Type B pancreatic cell (in vitro differentiated cells): ENCODE data around the gene SLC7A8. TPM values are rescaled to one million over a fixed set of nuclear protein-coding genes. Genes with fewer than 3 reads are reported as not detected.
A peak's percentile ranks its signal among the peaks of the same experiment; 100 is the strongest.
"Not testable (repeated sequence)": the region's sequence is repeated elsewhere in the genome, so short reads cannot be mapped to it uniquely, and the experiment has no call there.

Source experiments
- DNase-seq: peaks from one replicate; pipeline ENCODE4 v3.0.0; 2021; ENCODE audit warnings: mixed read lengths; ENCODE audit not compliant: unreplicated experiment; ENCODE audit errors: extremely low spot score
- H3K27ac Mint-ChIP-seq: 2 replicates; pipeline ENCODE4 v1.8.0; 2021; ENCODE audit warnings: mild to moderate bottlenecking, mixed read lengths
- H3K27me3 Mint-ChIP-seq: 2 replicates; pipeline ENCODE4 v1.8.0; 2021; ENCODE audit warnings: mixed read lengths
- H3K36me3 Mint-ChIP-seq: 2 replicates; pipeline ENCODE4 v1.8.0; 2021; ENCODE audit warnings: mixed read lengths
- H3K4me1 Mint-ChIP-seq: one replicate; pipeline ENCODE4 v1.8.0; 2021; ENCODE audit warnings: mixed read lengths; ENCODE audit not compliant: unreplicated experiment
- H3K4me3 Mint-ChIP-seq: 2 replicates; pipeline ENCODE4 v1.8.0; 2021; ENCODE audit warnings: mild to moderate bottlenecking, mixed read lengths
- H3K9me3 Mint-ChIP-seq: 2 replicates; pipeline ENCODE4 v1.8.0; 2021; ENCODE audit warnings: mixed read lengths
- total RNA-seq: library from RNA; stranded (reverse); gene quantifications from 2 replicates; pipeline ENCODE4 v1.2.1, GENCODE V29; 2021; ENCODE audit warnings: low replicate concordance
- TF ChIP-seq, protein P1 (sequence below): fragments of 200-600 bp; sonication (generic); conservative IDR thresholded peaks from 2 replicates; pipeline ENCODE4 v1.5.0; 2021; ENCODE audit warnings: antibody characterized with exemption, mild to moderate bottlenecking

SLC7A8 gene
- total RNA-seq, 1 donor from 2014 or later: 56.1 TPM

DNA sequence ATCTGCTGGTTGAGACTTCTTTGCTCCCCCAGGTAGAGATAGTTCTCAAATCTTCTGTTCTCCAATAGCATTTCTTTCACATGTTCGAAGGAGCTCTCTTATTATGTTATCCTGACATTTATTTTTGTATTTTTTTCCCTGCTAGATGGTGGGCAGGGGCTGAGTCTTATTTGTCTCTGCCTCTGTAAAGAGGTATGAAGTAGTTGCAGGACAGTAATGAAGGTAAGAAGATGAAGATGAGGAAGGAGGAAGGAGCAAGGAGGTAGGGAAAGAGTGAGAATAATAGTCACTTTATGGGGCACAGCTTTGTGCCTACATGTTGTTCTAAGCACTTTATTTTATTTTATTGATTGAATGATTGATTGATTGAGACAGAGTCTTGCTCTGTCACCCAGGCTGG, 73.7 kb downstream of the SLC7A8 start:
- Mint-ChIP-seq H3K36me3 (no peaks in the 10 kb centered on the region), H3K4me1 (peaks cover 18% of the 10 kb centered on the region), H3K9me3 (no peaks in the 10 kb centered on the region), H3K27ac (no peak overlapping the region), H3K27me3 (peaks cover 6% of the 10 kb centered on the region), H3K4me3 (no peak overlapping the region)
- TF ChIP-seq, protein P1, sequence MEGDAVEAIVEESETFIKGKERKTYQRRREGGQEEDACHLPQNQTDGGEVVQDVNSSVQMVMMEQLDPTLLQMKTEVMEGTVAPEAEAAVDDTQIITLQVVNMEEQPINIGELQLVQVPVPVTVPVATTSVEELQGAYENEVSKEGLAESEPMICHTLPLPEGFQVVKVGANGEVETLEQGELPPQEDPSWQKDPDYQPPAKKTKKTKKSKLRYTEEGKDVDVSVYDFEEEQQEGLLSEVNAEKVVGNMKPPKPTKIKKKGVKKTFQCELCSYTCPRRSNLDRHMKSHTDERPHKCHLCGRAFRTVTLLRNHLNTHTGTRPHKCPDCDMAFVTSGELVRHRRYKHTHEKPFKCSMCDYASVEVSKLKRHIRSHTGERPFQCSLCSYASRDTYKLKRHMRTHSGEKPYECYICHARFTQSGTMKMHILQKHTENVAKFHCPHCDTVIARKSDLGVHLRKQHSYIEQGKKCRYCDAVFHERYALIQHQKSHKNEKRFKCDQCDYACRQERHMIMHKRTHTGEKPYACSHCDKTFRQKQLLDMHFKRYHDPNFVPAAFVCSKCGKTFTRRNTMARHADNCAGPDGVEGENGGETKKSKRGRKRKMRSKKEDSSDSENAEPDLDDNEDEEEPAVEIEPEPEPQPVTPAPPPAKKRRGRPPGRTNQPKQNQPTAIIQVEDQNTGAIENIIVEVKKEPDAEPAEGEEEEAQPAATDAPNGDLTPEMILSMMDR: no peak
- no peak for DNase-seq

DNA sequence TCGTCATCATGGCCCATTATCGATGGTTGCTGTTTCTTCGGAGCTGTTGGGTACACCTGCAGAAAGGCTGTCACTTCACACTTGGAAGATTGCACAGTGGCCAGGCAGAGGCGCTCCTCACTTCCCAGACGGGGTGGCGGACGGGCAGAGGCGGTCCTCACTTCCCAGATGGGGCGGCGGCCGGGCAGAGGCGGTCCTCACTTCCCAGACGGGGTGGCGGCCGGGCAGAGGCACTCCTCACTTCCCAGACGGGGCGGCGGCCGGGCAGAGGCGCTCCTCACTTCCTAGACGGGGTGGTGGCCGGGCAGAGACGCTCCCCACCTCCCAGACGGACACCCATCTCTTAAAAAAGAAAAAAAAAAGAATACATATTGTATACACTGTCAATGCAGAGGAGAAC, 75.3 kb downstream of the SLC7A8 start:
- peaks cover 16% of the 10 kb centered on the region for H3K27me3 Mint-ChIP-seq
- H3K4me1 Mint-ChIP-seq: peaks cover 27% of the 10 kb centered on the region
- not testable (repeated sequence) for H3K4me3 Mint-ChIP-seq, H3K36me3 Mint-ChIP-seq, DNase-seq, H3K27ac Mint-ChIP-seq, H3K9me3 Mint-ChIP-seq

DNA sequence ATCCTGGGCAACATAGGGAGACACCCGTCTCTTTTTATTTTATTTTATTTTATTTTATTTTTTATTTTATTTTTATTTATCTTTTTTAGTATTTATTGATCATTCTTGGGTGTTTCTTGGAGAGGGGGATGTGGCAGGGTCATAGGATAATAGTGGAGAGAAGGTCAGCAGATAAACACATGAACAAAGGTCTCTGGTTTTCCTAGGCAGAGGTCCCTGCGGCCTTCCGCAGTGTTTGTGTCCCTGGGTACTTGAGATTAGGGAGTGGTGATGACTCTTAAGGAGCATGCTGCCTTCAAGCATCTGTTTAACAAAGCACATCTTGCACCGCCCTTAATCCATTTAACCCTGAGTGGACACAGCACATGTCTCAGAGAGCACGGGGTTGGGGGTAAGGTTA, 75.8 kb downstream of the SLC7A8 start:
- H3K9me3 Mint-ChIP-seq, H3K36me3 Mint-ChIP-seq, DNase-seq, H3K4me3 Mint-ChIP-seq, H3K27ac Mint-ChIP-seq: not testable (repeated sequence)
- peaks cover 16% of the 10 kb centered on the region for H3K27me3 Mint-ChIP-seq
- peaks cover 27% of the 10 kb centered on the region for H3K4me1 Mint-ChIP-seq

DNA sequence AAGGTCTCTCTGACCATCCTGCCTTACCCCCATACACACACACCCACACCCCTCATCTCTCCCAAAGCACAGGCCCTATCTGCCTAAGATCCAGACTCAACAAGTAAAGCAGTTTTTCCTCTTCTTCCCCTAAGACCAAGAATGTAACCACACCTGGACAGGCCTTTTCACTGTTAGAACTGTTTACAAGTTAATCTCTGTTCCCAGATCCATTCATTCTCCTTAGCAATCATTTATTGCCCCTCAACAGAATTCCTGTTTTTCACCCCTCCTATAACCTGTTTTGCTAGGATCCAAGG, 76.8 kb downstream of the SLC7A8 start:
- Mint-ChIP-seq H3K9me3 (no peaks in the 10 kb centered on the region), H3K36me3 (no peaks in the 10 kb centered on the region), H3K27ac (no peak overlapping the region), H3K4me1 (peaks cover 27% of the 10 kb centered on the region), H3K27me3 (peaks cover 16% of the 10 kb centered on the region), H3K4me3 (no peak overlapping the region)
- TF ChIP-seq, protein P1: no peak
- DNase-seq: no peak

DNA sequence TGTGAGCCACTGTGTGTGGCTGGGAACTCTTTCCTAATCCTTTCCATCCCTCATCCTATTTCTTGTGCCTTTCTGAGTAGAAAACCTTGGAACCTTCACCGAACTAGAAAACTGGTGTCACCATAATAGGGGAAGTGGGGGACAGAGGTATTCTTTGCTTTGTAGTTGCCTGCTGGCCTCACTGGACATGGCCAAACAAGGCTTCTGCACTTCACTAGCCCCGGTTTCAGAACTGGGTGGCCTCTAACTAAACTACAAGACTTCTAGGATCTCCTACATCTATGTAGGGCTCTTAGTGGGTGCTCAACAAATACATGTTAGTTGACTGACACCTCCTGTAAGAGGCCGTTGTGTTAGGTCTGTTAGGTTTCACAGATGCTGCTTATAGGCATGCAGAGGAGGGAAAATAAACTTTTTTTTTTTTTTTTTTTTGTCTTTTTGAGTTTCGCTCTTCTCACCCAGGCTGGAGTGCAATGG, 78.1 kb downstream of the SLC7A8 start:
- Mint-ChIP-seq H3K27ac (no peak overlapping the region), H3K4me1 (peaks cover 27% of the 10 kb centered on the region), H3K4me3 (no peak overlapping the region), H3K36me3 (no peaks in the 10 kb centered on the region), H3K9me3 (no peaks in the 10 kb centered on the region), H3K27me3 (peaks cover 16% of the 10 kb centered on the region)
- TF ChIP-seq, protein P1: no peak
- no peak for DNase-seq

DNA sequence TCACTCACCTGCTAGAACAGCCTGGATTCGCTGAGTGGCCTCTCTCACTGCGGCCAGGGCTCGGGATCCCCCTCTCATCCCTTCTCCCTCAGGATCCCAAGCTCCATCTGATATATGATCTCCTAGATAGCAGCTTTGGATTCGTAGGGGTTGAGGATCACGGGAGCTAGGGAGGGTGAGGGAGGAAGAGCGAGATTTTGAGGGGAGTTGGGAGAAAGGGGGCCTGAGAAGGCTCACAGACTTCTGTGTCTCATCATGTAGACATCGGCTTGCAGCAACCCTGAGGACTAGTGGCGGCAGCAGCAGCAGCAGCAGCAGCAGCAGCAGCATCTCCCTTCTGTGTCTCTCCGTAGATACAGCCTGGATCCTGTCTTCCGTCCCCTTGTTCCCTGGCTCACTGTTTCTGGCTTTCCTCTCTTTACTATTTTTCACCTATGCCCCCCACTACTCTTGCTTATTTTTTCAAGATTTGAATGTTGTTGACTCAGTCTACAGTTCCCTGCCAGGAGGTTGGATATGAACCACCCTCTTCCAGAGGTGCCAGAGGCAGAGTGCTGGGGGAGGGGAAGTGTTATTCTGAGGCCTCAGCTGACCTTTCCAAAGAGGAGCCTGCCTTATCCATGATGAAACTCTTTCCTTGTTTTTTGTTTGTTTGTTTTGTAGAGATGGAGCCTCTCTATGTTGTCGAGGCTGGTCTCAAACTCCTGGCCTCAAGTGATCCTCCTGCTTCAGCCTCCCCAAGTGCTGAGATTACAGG, 78.7 kb downstream of the SLC7A8 start, which contains the start of gene CIROP:
CIROP (minus strand) TSS at position 399 of the 757 bp plus-strand sequence; CDS start at position 330, 69 bp downstream.
- Mint-ChIP-seq H3K36me3 (no peaks in the 10 kb centered on the region), H3K27me3 (peaks cover 16% of the 10 kb centered on the region), H3K4me1 (peaks cover 27% of the 10 kb centered on the region), H3K4me3 (peak within 1 kb of the TSS; percentile 40), H3K9me3 (no peaks in the 10 kb centered on the region), H3K27ac (no peak within 1 kb of the TSS)
- TF ChIP-seq, protein P1: no peak
- DNase-seq: no peak
